ENCODE results near the gene RAI1.

GRCh38 chr17:17666111-17666714 lies 15.0 kb upstream of the RAI1 start:
- TF ChIP-seq POLR2A (IDR thresholded peaks at IDR 0.05) (no peak), CTCF (IDR thresholded peaks at IDR 0.05) (no peak), EP300 (IDR thresholded peaks at IDR 0.05) (no peak)

Measured in ovary (tissue), 3 donors.